ENCODE measurements around the gene CMSS1.

DNA sequence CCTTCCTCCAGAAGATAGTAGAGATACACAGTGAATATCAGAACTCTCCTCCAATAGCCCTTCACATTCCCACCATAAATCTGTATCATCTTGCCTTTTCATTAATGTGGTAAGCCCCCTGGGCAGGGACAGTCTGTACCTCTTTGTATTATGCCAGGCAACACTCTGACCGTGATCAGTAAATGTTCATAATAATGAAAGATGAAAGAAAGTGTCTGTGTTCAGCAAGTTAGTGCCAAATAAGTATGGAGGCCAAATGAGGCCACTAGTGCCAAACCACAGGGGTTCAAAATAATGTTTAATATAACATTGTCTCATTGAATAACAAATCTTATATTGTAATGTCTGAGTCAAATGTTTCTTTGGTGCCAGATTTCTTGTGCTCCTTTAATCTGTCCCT is 104.3 kb downstream of the CMSS1 start:
- TF ChIP-seq CTCF (IDR thresholded peaks at IDR 0.05; ENCODE audit: low read length) (no peak), EZH2 (IDR thresholded peaks at IDR 0.05; ENCODE audit: borderline replicate concordance, low read length) (no peak)

All from OCI-LY1 (cell line).